ENCODE data around the gene ATG9A. TPM values are rescaled to one million over a fixed set of nuclear protein-coding genes. Genes with fewer than 3 reads are reported as not detected.

The ATG9A gene
- total RNA-seq, 1 donor from 2014 or later: 48.8 TPM

DNA sequence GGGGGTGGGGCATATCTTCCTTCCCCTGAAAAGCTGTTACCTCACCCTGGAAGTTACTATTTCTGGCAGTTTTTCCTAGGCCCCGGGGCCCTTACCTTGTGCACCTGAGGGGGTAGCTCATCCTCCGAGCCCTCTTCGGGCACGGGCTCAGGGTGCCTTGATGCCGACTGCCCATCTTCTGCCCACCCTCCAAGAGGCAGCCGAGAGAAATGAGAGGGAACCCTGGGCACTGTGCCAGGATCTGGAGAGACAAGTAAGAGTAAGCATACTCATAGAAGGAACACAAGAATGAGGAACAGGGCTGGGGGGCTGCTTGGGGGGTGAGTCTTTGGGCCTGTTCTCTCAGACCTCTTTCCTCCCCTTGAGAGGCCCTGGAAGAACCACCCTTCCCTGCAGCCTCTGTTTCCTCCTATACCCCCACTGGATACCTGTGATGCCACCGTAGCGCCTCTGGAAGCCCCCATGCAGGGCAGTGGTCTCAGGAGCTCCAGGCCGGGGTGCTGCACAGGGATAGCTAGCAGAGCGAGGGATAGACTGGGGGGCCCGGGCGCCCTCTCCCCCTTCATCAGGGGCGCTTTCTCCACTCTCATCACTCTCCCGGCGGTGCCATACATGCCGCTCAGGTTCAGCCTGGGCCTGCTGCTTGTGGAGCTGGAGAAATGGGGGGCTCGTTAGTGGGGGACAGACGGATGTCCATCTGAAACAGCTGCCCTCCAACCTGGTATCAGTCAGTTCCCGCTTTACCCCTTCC, 8.6 kb downstream of the ATG9A start:
- Histone ChIP-seq H3K4me2 (ENCODE audit: low read length) (no peak overlapping the region), H2AFZ (ENCODE audit: low read depth, low read length) (no peak overlapping the region), H3K27me3 (ENCODE audit: insufficient read depth, low read length) (no peaks in the 10 kb centered on the region), H3K4me1 (ENCODE audit: insufficient read depth, low read length) (peaks cover 23% of the 10 kb centered on the region), H3K27ac (ENCODE audit: low read depth, low read length) (no peak overlapping the region), H3K9ac (ENCODE audit: low read length) (no peak overlapping the region), H3K4me3 (ENCODE audit: insufficient read depth, low read depth, low read length) (no peak overlapping the region), H3K79me2 (ENCODE audit: insufficient read depth, low read length) (peaks cover 8% of the 10 kb centered on the region), H3K36me3 (ENCODE audit: insufficient read depth, low read length) (peaks cover 22% of the 10 kb centered on the region), H4K20me1 (ENCODE audit: insufficient read depth, low read length) (peaks cover 14% of the 10 kb centered on the region), H3K9me3 (ENCODE audit: insufficient read depth, low read depth, low read length) (no peaks in the 10 kb centered on the region)
- TF ChIP-seq, protein P1, sequence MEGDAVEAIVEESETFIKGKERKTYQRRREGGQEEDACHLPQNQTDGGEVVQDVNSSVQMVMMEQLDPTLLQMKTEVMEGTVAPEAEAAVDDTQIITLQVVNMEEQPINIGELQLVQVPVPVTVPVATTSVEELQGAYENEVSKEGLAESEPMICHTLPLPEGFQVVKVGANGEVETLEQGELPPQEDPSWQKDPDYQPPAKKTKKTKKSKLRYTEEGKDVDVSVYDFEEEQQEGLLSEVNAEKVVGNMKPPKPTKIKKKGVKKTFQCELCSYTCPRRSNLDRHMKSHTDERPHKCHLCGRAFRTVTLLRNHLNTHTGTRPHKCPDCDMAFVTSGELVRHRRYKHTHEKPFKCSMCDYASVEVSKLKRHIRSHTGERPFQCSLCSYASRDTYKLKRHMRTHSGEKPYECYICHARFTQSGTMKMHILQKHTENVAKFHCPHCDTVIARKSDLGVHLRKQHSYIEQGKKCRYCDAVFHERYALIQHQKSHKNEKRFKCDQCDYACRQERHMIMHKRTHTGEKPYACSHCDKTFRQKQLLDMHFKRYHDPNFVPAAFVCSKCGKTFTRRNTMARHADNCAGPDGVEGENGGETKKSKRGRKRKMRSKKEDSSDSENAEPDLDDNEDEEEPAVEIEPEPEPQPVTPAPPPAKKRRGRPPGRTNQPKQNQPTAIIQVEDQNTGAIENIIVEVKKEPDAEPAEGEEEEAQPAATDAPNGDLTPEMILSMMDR (IDR thresholded peaks at IDR 0.05; ENCODE audit: insufficient read depth, low read depth, low read length): no peak
- TF ChIP-seq EZH2 (IDR thresholded peaks at IDR 0.05; ENCODE audit: insufficient read depth, low read length): no peak
- Mint-ChIP-seq H3K4me3 (ENCODE audit: unreplicated experiment) (no peak overlapping the region), H3K36me3 (ENCODE audit: low read depth, unreplicated experiment) (peaks cover 30% of the 10 kb centered on the region), H3K27me3 (ENCODE audit: low read depth, unreplicated experiment) (no peaks in the 10 kb centered on the region), H3K9me3 (ENCODE audit: unreplicated experiment) (no peaks in the 10 kb centered on the region), H3K4me1 (ENCODE audit: low read depth, unreplicated experiment) (peaks cover 6% of the 10 kb centered on the region), H3K27ac (ENCODE audit: unreplicated experiment) (no peak overlapping the region)
- DNase-seq (ENCODE audit: low read depth) (no peak), FAIRE-seq (no peak)

DNA sequence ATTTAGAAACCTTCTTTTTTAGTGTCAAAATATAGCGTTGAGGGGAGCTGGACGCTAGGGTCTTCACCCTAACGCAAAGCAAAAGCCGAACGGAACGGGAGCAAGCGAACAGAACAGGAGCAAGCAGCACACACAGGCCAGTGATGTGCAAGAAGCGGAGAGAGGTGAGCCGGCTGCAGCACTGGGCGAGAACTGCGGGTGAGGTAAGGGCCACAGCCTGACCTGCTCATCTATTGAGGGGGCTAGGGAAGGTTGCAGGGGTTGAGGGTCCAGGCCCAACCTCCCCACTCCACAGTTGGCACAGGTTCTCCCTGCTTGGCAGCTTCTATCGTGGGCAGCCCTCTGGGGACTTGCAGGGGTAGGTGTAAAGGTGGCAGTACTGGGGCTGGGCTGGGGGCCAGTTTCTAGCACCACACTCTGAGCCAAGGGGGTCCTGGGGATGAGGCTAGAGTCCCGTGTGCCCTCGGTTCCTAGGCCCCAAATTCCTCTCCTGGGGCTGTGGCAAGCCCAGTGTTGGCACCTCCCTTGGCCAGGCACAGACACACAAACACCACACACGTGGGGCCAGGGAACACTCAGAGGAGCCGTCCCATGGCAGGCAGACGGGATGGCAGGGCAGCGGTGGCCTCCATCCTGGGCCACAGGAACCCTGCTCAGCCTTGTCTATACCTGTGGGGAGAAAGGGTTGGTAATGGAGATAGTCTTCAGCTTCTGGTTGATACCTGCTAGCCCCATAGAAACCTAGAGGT, 9.5 kb downstream of the ATG9A start:
- no peak for FAIRE-seq
- peak overlapping the region; percentile 73 for H3K9ac ChIP-seq (ENCODE audit: low read length)
- H3K36me3 ChIP-seq (ENCODE audit: insufficient read depth, low read length): peaks cover 16% of the 10 kb centered on the region
- no peak overlapping the region for H3K27ac ChIP-seq (ENCODE audit: low read depth, low read length)
- Mint-ChIP-seq H3K9me3 (ENCODE audit: unreplicated experiment) (no peaks in the 10 kb centered on the region), H3K27me3 (ENCODE audit: low read depth, unreplicated experiment) (no peaks in the 10 kb centered on the region), H3K36me3 (ENCODE audit: low read depth, unreplicated experiment) (peaks cover 29% of the 10 kb centered on the region), H3K4me3 (ENCODE audit: unreplicated experiment) (no peak overlapping the region), H3K4me1 (ENCODE audit: low read depth, unreplicated experiment) (peaks cover 6% of the 10 kb centered on the region), H3K27ac (ENCODE audit: unreplicated experiment) (no peak overlapping the region)
- peaks cover 8% of the 10 kb centered on the region for H3K79me2 ChIP-seq (ENCODE audit: insufficient read depth, low read length)
- no peaks in the 10 kb centered on the region for H3K9me3 ChIP-seq (ENCODE audit: insufficient read depth, low read depth, low read length)
- no peak overlapping the region for H2AFZ ChIP-seq (ENCODE audit: low read depth, low read length)
- H3K4me1 ChIP-seq (ENCODE audit: insufficient read depth, low read length): peaks cover 23% of the 10 kb centered on the region
- TF ChIP-seq, protein P1 (IDR thresholded peaks at IDR 0.05; ENCODE audit: insufficient read depth, low read depth, low read length): no peak
- no peaks in the 10 kb centered on the region for H3K27me3 ChIP-seq (ENCODE audit: insufficient read depth, low read length)
- H3K4me3 ChIP-seq (ENCODE audit: insufficient read depth, low read depth, low read length): no peak overlapping the region
- H4K20me1 ChIP-seq (ENCODE audit: insufficient read depth, low read length): peaks cover 14% of the 10 kb centered on the region
- no peak for DNase-seq (ENCODE audit: low read depth)
- peak overlapping the region; percentile 87 for H3K4me2 ChIP-seq (ENCODE audit: low read length)

Measured in astrocyte (in vitro differentiated cells and primary cell).